ENCODE results near the gene CDK6. TPM values are rescaled to one million over a fixed set of nuclear protein-coding genes. Genes with fewer than 3 reads are reported as not detected.
A peak's percentile ranks its signal among the peaks of the same experiment; 100 is the strongest.

CDK6 gene
- total RNA-seq, 1 donor: 45.6 TPM

DNA sequence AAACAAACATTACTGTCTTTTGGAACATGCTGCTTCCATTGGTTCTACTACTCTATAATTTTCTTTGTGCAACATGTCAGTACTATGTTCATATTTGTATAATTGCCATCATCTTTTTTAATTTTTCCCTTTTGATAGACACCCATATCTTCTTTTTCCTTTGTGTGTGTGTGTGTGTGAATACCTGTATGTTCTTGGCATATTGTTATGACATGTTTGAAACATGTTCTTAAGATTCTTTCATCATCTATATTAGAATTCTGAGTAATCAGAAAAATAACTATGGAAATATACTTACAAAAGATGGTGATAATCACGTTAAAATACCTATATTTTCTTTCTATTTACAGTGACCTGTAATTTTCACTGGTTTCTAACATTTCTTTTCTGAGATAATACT lies 3.5 kb upstream of the CDK6 start:
- Histone ChIP-seq H3K4me2 (ENCODE audit: insufficient read depth, low read length) (no peak overlapping the region), H4K20me1 (ENCODE audit: insufficient read depth, low read length) (no peaks in the 10 kb centered on the region), H3K79me2 (ENCODE audit: insufficient read depth, low read length) (peaks cover 12% of the 10 kb centered on the region), H3K4me3 (ENCODE audit: insufficient read depth, low read length) (no peak overlapping the region), H3K4me1 (ENCODE audit: insufficient read depth, low read length) (peaks cover 8% of the 10 kb centered on the region), H3K9me3 (ENCODE audit: low read depth, low read length) (no peaks in the 10 kb centered on the region), H3K27me3 (ENCODE audit: insufficient read depth, low read length) (no peaks in the 10 kb centered on the region), H2AFZ (ENCODE audit: low read length) (no peak overlapping the region), H3K36me3 (ENCODE audit: insufficient read depth, low read length) (no peaks in the 10 kb centered on the region), H3K27ac (ENCODE audit: low read depth, low read length) (no peak overlapping the region)
- DNase-seq (ENCODE audit: insufficient read length, low spot score, missing footprints): no peak
- TF ChIP-seq, protein P1, sequence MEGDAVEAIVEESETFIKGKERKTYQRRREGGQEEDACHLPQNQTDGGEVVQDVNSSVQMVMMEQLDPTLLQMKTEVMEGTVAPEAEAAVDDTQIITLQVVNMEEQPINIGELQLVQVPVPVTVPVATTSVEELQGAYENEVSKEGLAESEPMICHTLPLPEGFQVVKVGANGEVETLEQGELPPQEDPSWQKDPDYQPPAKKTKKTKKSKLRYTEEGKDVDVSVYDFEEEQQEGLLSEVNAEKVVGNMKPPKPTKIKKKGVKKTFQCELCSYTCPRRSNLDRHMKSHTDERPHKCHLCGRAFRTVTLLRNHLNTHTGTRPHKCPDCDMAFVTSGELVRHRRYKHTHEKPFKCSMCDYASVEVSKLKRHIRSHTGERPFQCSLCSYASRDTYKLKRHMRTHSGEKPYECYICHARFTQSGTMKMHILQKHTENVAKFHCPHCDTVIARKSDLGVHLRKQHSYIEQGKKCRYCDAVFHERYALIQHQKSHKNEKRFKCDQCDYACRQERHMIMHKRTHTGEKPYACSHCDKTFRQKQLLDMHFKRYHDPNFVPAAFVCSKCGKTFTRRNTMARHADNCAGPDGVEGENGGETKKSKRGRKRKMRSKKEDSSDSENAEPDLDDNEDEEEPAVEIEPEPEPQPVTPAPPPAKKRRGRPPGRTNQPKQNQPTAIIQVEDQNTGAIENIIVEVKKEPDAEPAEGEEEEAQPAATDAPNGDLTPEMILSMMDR (IDR thresholded peaks at IDR 0.05; ENCODE audit: extremely low read depth, low read depth, low read length): no peak

GRCh38 chr7:92838934-92839333 lies 2.6 kb upstream of the CDK6 start:
- peaks cover 22% of the 10 kb centered on the region for H3K79me2 ChIP-seq (ENCODE audit: insufficient read depth, low read length)
- no peak overlapping the region for H3K4me3 ChIP-seq (ENCODE audit: insufficient read depth, low read length)
- H3K27ac ChIP-seq (ENCODE audit: low read depth, low read length): no peak overlapping the region
- peaks cover 8% of the 10 kb centered on the region for H3K4me1 ChIP-seq (ENCODE audit: insufficient read depth, low read length)
- H2AFZ ChIP-seq (ENCODE audit: low read length): no peak overlapping the region
- no peaks in the 10 kb centered on the region for H4K20me1 ChIP-seq (ENCODE audit: insufficient read depth, low read length)
- no peaks in the 10 kb centered on the region for H3K27me3 ChIP-seq (ENCODE audit: insufficient read depth, low read length)
- DNase-seq (ENCODE audit: insufficient read length, low spot score, missing footprints): no peak
- H3K9me3 ChIP-seq (ENCODE audit: low read depth, low read length): no peaks in the 10 kb centered on the region
- H3K4me2 ChIP-seq (ENCODE audit: insufficient read depth, low read length): no peak overlapping the region
- TF ChIP-seq, protein P1 (IDR thresholded peaks at IDR 0.05; ENCODE audit: extremely low read depth, low read depth, low read length): no peak
- no peaks in the 10 kb centered on the region for H3K36me3 ChIP-seq (ENCODE audit: insufficient read depth, low read length)

- Histone ChIP-seq H3K27me3 (ENCODE audit: insufficient read depth, low read length) (no peaks in the 10 kb centered on the region), H3K4me2 (ENCODE audit: insufficient read depth, low read length) (peak overlapping the region; percentile 87), H3K4me1 (ENCODE audit: insufficient read depth, low read length) (no peaks in the 10 kb centered on the region), H3K27ac (ENCODE audit: low read depth, low read length) (peak overlapping the region; percentile 75), H4K20me1 (ENCODE audit: insufficient read depth, low read length) (no peaks in the 10 kb centered on the region), H3K9me3 (ENCODE audit: low read depth, low read length) (no peaks in the 10 kb centered on the region), H3K4me3 (ENCODE audit: insufficient read depth, low read length) (peak overlapping the region; percentile 95), H2AFZ (ENCODE audit: low read length) (peak overlapping the region; percentile 74), H3K79me2 (ENCODE audit: insufficient read depth, low read length) (peaks cover 33% of the 10 kb centered on the region), H3K36me3 (ENCODE audit: insufficient read depth, low read length) (no peaks in the 10 kb centered on the region)
- TF ChIP-seq, protein P1 (IDR thresholded peaks at IDR 0.05; ENCODE audit: extremely low read depth, low read depth, low read length): no peak
- DNase-seq (ENCODE audit: insufficient read length, low spot score, missing footprints): peak; percentile 6
These were observed 802 bp upstream of the CDK6 start for GRCh38 chr7:92837000-92837749.

- TF ChIP-seq, protein P1 (IDR thresholded peaks at IDR 0.05; ENCODE audit: extremely low read depth, low read depth, low read length): no peak
- Histone ChIP-seq H3K9me3 (ENCODE audit: low read depth, low read length) (no peaks in the 10 kb centered on the region), H3K4me1 (ENCODE audit: insufficient read depth, low read length) (peaks cover 10% of the 10 kb centered on the region), H3K4me2 (ENCODE audit: insufficient read depth, low read length) (peak overlapping the region; percentile 99), H3K4me3 (ENCODE audit: insufficient read depth, low read length) (peak overlapping the region; percentile 95), H3K36me3 (ENCODE audit: insufficient read depth, low read length) (no peaks in the 10 kb centered on the region), H2AFZ (ENCODE audit: low read length) (peak overlapping the region; percentile 80), H3K79me2 (ENCODE audit: insufficient read depth, low read length) (peaks cover 41% of the 10 kb centered on the region), H4K20me1 (ENCODE audit: insufficient read depth, low read length) (no peaks in the 10 kb centered on the region), H3K27ac (ENCODE audit: low read depth, low read length) (peak overlapping the region; percentile 98), H3K27me3 (ENCODE audit: insufficient read depth, low read length) (no peaks in the 10 kb centered on the region)
- peak; percentile 85 for DNase-seq (ENCODE audit: insufficient read length, low spot score, missing footprints)
These were observed 403 bp downstream of the CDK6 start for GRCh38 chr7:92835851-92836488.
